NB4 (cell line): ENCODE results near the gene MS4A15.

ENCODE experiments used
- DNase-seq: peaks from one replicate; pipeline ENCODE4 v3.0.0; 2010; ENCODE audit warnings: low read depth
- H3K4me3 ChIP-seq: one replicate; pipeline ENCODE4 v1.5.1; 2011; ENCODE audit warnings: mild to moderate bottlenecking, low read depth, low read length, moderate library complexity
- MAX ChIP-seq: IDR thresholded peaks from 2 replicates; pipeline ENCODE4 v1.6.1; 2011; ENCODE audit warnings: low read depth, low read length
- MYC ChIP-seq: IDR thresholded peaks from 2 replicates; pipeline ENCODE4 v1.6.1; 2011; ENCODE audit warnings: low read depth, low read length
- POLR2A ChIP-seq: IDR thresholded peaks from 2 replicates; pipeline ENCODE4 v1.6.1; 2011; ENCODE audit warnings: mild to moderate bottlenecking; ENCODE audit not compliant: insufficient read length; ENCODE audit errors: extremely low read depth
- TF ChIP-seq, protein P1 (sequence below): IDR thresholded peaks from one replicate; pipeline ENCODE4 v1.5.1; 2012; ENCODE audit warnings: low read depth, low read length

MS4A15 gene

DNA sequence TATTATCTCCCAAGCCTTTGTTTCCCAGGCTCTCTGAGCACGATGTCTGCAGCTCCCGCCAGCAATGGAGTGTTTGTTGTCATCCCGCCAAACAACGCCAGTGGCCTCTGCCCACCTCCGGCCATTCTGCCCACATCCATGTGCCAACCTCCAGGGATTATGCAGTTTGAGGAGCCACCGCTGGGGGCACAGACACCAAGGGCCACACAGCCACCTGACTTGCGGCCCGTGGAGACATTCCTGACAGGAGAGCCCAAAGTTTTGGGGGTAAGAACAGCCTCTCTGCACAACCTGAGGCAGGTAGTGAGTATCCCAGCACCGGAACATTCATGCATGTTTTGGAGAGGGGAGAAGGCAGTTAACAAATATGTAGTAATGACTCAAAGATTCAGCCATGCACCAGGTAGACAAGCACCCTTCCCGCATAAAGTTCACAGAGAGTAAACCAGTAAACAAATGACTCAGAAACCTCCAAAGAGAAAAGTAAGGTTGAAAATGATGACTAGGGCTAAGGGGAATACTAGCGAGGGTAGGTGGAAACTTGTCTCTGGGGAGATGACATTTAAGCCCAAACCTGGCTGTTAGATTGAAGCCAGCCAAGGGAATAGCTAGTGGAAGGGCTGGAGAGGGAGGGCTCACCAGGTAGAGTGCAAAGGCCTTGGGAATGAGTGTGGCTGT is 7.2 kb downstream of the MS4A15 start:
- TF ChIP-seq MAX: no peak
- TF ChIP-seq, protein P1, sequence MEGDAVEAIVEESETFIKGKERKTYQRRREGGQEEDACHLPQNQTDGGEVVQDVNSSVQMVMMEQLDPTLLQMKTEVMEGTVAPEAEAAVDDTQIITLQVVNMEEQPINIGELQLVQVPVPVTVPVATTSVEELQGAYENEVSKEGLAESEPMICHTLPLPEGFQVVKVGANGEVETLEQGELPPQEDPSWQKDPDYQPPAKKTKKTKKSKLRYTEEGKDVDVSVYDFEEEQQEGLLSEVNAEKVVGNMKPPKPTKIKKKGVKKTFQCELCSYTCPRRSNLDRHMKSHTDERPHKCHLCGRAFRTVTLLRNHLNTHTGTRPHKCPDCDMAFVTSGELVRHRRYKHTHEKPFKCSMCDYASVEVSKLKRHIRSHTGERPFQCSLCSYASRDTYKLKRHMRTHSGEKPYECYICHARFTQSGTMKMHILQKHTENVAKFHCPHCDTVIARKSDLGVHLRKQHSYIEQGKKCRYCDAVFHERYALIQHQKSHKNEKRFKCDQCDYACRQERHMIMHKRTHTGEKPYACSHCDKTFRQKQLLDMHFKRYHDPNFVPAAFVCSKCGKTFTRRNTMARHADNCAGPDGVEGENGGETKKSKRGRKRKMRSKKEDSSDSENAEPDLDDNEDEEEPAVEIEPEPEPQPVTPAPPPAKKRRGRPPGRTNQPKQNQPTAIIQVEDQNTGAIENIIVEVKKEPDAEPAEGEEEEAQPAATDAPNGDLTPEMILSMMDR: no peak
- no peak for TF ChIP-seq MYC
- TF ChIP-seq POLR2A: no peak
- no peak for DNase-seq
- H3K4me3 ChIP-seq: no peak overlapping the region

GRCh38 chr11:60764879-60765278 is 8.2 kb downstream of the MS4A15 start:
- no peak for DNase-seq
- no peak for TF ChIP-seq MAX
- TF ChIP-seq, protein P1: no peak
- no peak for TF ChIP-seq POLR2A
- no peak overlapping the region for H3K4me3 ChIP-seq

DNA sequence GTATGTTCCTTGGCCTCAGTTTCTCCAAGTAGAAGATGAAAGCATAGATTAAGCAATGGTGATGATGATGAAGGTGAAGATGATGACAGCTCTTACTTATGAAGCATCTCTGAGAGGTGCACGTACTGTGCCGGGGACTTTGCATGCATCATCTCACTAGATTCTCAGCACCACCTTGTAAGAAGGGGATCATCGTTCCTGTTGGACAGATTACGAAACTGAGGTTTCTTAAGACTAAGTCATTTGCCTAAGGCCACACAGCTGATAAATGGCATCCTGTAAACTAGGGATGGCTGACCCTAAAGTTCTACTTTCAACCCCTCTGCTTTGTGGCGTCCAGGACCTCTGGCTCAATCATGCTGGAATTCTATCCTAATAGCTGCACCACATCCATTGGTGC is 8.7 kb downstream of the MS4A15 start:
- DNase-seq: peak; percentile 26
- no peak for TF ChIP-seq MYC
- no peak for TF ChIP-seq POLR2A
- TF ChIP-seq MAX: no peak
- TF ChIP-seq, protein P1: no peak
- no peak overlapping the region for H3K4me3 ChIP-seq

DNA sequence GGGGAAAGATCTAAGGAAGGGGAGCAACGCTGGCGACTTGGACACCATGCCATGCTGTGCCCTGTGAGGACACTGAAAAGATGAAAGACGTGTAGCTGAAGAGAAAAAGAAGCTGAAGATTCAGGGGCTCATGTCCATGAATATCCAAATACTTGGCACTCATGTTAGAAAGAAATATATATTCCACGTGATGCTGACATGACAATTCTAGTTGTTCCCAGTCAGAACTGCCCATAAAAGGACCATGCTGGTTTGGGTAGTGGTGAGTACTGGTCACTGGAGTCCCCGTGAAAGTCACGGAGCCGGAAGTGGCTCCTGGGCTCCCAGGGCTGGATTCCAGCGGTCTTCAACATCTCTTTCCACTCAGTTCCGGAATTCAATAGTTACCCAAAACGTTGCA is 9.9 kb downstream of the MS4A15 start:
- H3K4me3 ChIP-seq: no peak overlapping the region
- TF ChIP-seq MYC (no peak), MAX (no peak), POLR2A (no peak)
- TF ChIP-seq, protein P1: no peak
- no peak for DNase-seq

DNA sequence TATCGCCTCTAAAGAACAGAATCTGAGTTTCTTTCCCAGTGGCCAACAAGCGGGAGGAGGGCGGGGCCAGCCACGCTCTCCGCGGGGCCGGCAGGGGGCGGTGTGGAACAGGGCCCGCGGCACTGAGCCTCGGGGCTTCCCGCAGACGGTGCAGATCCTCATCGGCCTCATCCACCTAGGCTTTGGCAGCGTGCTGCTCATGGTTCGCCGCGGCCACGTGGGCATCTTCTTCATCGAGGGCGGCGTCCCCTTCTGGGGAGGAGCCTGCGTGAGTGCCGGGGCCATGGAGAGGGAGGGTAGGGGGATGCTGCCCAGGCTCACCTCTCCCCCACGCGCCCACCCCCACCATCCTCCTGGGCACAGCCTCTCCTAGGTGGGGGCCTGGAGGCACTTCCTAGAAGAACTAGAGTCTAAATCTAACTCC is 10.7 kb downstream of the MS4A15 start:
- H3K4me3 ChIP-seq: no peak overlapping the region
- DNase-seq: no peak
- TF ChIP-seq MYC (no peak), MAX (no peak), POLR2A (no peak)
- TF ChIP-seq, protein P1: no peak

DNA sequence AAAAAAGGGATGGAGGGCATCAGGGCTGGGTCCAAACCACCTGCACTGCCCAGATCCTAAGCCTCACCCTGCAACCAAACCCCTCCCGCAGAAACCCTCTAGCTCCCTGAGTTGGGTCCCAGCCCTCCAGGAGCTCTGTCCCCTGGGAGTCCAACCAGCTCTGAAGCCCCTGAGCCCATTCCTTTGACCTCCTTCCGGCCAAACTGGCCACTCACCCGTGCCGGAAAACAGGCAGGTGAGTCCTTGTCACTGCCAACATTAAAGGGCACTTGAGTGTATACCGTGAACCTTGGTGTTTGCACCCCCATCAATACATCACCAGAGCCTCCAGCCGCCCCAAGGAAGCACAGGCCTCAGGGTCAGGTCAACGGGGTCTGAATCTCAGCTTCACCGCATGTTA is 11.5 kb downstream of the MS4A15 start:
- no peak for TF ChIP-seq POLR2A
- TF ChIP-seq MAX: no peak
- TF ChIP-seq, protein P1: no peak
- no peak for TF ChIP-seq MYC
- no peak for DNase-seq
- H3K4me3 ChIP-seq: no peak overlapping the region
